IMR-90 (cell line): ENCODE measurements around the gene PAX1. TPM values are rescaled to one million over a fixed set of nuclear protein-coding genes. Genes with fewer than 3 reads are reported as not detected.

Source experiments
- ATAC-seq: fragments of 200-7000 bp; cut with Tn5 transposase; 2 replicates; pipeline ENCODE4 v1.9.1; 2020; ENCODE audit warnings: low read depth, mild to moderate bottlenecking, moderate library complexity
- BruUV-seq: library from RNA; stranded (reverse); fragments of 400-500 nt; replicated peaks from 2 replicates; lab custom pipeline; 2021; lab: Mats Ljungman, UMichigan
- CTCF ChIA-PET: fragments of 300-600 bp; formaldehyde crosslinking; extraction: SDS; loops from one replicate; lab custom pipeline; 2021; ENCODE audit warnings: antibody characterized with exemption; lab: Yijun Ruan, JAX
- POLR2A ChIA-PET: fragments of 300-600 bp; sonication (Branson Sonifier 250); formaldehyde crosslinking; loops from one replicate; lab custom pipeline; 2022; ENCODE audit warnings: antibody characterized with exemption; ENCODE audit not compliant: unreplicated experiment; lab: Charles Lee
- DNase-seq: peaks from one replicate; pipeline ENCODE4 v3.0.0; 2013
- H2AFZ ChIP-seq: replicated peaks from 2 replicates; pipeline ENCODE3; 2013; ENCODE audit warnings: low read length, mild to moderate bottlenecking; ENCODE audit not compliant: poor library complexity
- H2AK5ac ChIP-seq: 2 replicates; pipeline ENCODE4 v1.6.1; 2013; ENCODE audit warnings: low read depth, low read length, inconsistent platforms
- H2AK9ac ChIP-seq: replicated peaks from 2 replicates; pipeline ENCODE3; 2013; ENCODE audit warnings: mild to moderate bottlenecking, low read depth, low read length, moderate library complexity; ENCODE audit not compliant: poor library complexity
- H2BK120ac ChIP-seq: 2 replicates; pipeline ENCODE4 v1.6.1; 2013; ENCODE audit warnings: low read depth, low read length, inconsistent platforms
- H2BK15ac ChIP-seq: 3 replicates; pipeline ENCODE4 v1.6.1; 2013; ENCODE audit warnings: low read depth, low read length, inconsistent platforms
- H2BK20ac ChIP-seq: 2 replicates; pipeline ENCODE4 v1.6.1; 2013; ENCODE audit warnings: low read depth, mild to moderate bottlenecking, inconsistent platforms, low read length, moderate library complexity
- H2BK5ac ChIP-seq: 2 replicates; pipeline ENCODE4 v1.6.1; 2013; ENCODE audit warnings: mild to moderate bottlenecking, low read depth, low read length, inconsistent platforms; ENCODE audit not compliant: poor library complexity, severe bottlenecking
- H3K14ac ChIP-seq: replicated peaks from 2 replicates; pipeline ENCODE4 v1.6.1; 2013; ENCODE audit warnings: low read depth, low read length, inconsistent platforms
- H3K18ac ChIP-seq: 2 replicates; pipeline ENCODE4 v1.6.1; 2013; ENCODE audit warnings: low read depth, low read length, control low read depth
- H3K23ac ChIP-seq: 2 replicates; pipeline ENCODE4 v1.6.1; 2013; ENCODE audit warnings: low read depth, low read length, inconsistent platforms
- H3K27ac ChIP-seq: 2 replicates; pipeline ENCODE4 v1.5.1; 2013; ENCODE audit warnings: mild to moderate bottlenecking, control low read depth, low read length; ENCODE audit not compliant: insufficient read depth
- H3K27me3 ChIP-seq: 2 replicates; pipeline ENCODE4 v1.6.1; 2013; ENCODE audit warnings: low read length; ENCODE audit not compliant: control insufficient read depth, insufficient read depth
- H3K36me3 ChIP-seq: 2 replicates; pipeline ENCODE4 v1.6.1; 2013; ENCODE audit warnings: low read length, mixed read lengths; ENCODE audit not compliant: control insufficient read depth, insufficient read depth
- H3K4ac ChIP-seq: 2 replicates; pipeline ENCODE4 v1.6.1; 2013; ENCODE audit warnings: low read depth, low read length, inconsistent platforms
- H3K4me1 ChIP-seq: 2 replicates; pipeline ENCODE4 v1.6.1; 2013; ENCODE audit warnings: low read length, mixed read lengths; ENCODE audit not compliant: control insufficient read depth, insufficient read depth
- H3K4me2 ChIP-seq: 2 replicates; pipeline ENCODE4 v1.6.1; 2013; ENCODE audit warnings: low read depth, mild to moderate bottlenecking, control low read depth, low read length, moderate library complexity
- H3K4me3 ChIP-seq: 2 replicates; pipeline ENCODE4 v1.5.1; 2013; ENCODE audit warnings: low read depth, mild to moderate bottlenecking, control low read depth, low read length, moderate library complexity; ENCODE audit not compliant: insufficient read depth
- H3K56ac ChIP-seq: 2 replicates; pipeline ENCODE4 v1.6.1; 2013; ENCODE audit warnings: low read length, inconsistent platforms; ENCODE audit not compliant: insufficient read depth; ENCODE audit errors: extremely low read depth
- H3K79me1 ChIP-seq, 2 experiments: 2 replicates each; pipeline ENCODE4 v1.6.1; 2013; ENCODE audit warnings: low read length in 2 of 2, inconsistent platforms in 1 of 2, low read depth in 1 of 2
- H3K9ac ChIP-seq: 2 replicates; pipeline ENCODE4 v1.6.1; 2013; ENCODE audit warnings: low read depth, low read length, control low read depth
- H3K9me1 ChIP-seq: 2 replicates; pipeline ENCODE4 v1.6.1; 2013; ENCODE audit warnings: low read length, inconsistent platforms; ENCODE audit not compliant: insufficient read depth
- H3K9me3 ChIP-seq: 2 replicates; pipeline ENCODE4 v1.6.1; 2013; ENCODE audit warnings: low read length; ENCODE audit not compliant: control insufficient read depth, insufficient read depth
- H4K20me1 ChIP-seq: 2 replicates; pipeline ENCODE4 v1.6.1; 2013; ENCODE audit warnings: low read length, inconsistent platforms; ENCODE audit not compliant: insufficient read depth
- H4K5ac ChIP-seq: 2 replicates; pipeline ENCODE4 v1.6.1; 2013; ENCODE audit warnings: mild to moderate bottlenecking, low read depth, low read length, control low read depth
- H4K8ac ChIP-seq, 2 experiments: 2 replicates each; pipeline ENCODE4 v1.6.1; 2013; ENCODE audit warnings: low read depth in 2 of 2, low read length in 2 of 2, control low read depth in 1 of 2, inconsistent platforms in 1 of 2
- H4K91ac ChIP-seq: 2 replicates; pipeline ENCODE4 v1.6.1; 2013; ENCODE audit warnings: low read depth, low read length, inconsistent platforms; ENCODE audit not compliant: insufficient read depth
- BHLHE40 ChIP-seq: fragments of 150-350 bp; IDR thresholded peaks from 2 replicates; pipeline ENCODE4 v1.6.1; 2016; ENCODE audit warnings: mild to moderate bottlenecking, low read depth, low read length
- CEBPB ChIP-seq: IDR thresholded peaks from 2 replicates; pipeline ENCODE4 v1.6.1; 2012; ENCODE audit warnings: low read depth, low read length, improper control_type of control experiment
- CHD1 ChIP-seq: IDR thresholded peaks from 2 replicates; pipeline ENCODE4 v1.6.1; 2012; ENCODE audit warnings: low read depth, low read length, improper control_type of control experiment
- MAZ ChIP-seq: IDR thresholded peaks from 2 replicates; pipeline ENCODE4 v1.6.1; 2012; ENCODE audit warnings: low read depth, mild to moderate bottlenecking, low read length, improper control_type of control experiment, moderate library complexity, borderline replicate concordance
- RCOR1 ChIP-seq: IDR thresholded peaks from 2 replicates; pipeline ENCODE4 v1.6.1; 2012; ENCODE audit warnings: mild to moderate bottlenecking, low read length, improper control_type of control experiment; ENCODE audit not compliant: insufficient replicate concordance
- RFX5 ChIP-seq: IDR thresholded peaks from 2 replicates; pipeline ENCODE4 v1.8.0; 2012; ENCODE audit warnings: low read depth, mild to moderate bottlenecking, low read length, moderate library complexity
- WGBS, 2 experiments: methylation state at CpG; one replicate each; pipeline versions ENCODE4 v1.1.5 to v1.1.7; 2013; ENCODE audit warnings: missing lambda C conversion rate in 2 of 2; ENCODE audit not compliant: insufficient read length in 1 of 2; ENCODE audit errors: extremely low coverage in 2 of 2; 5-methylcytosine and 5-hydroxymethylcytosine counted together
- dilution Hi-C: fragments of 300-500 bp; cut with HindIII; formaldehyde crosslinking; loops from one replicate; pipeline ENCODE4 v1.14.3; 2018; ENCODE audit warnings: low sequenced_read_pairs; ENCODE audit not compliant: unreplicated experiment
- in situ Hi-C: fragments of 300-500 bp; cut with MboI; formaldehyde crosslinking; loops from 3 replicates; pipeline ENCODE4 v1.14.3; 2019; ENCODE audit warnings: low sequenced_read_pairs, inconsistent platforms, mixed read lengths
- intact Hi-C: fragments of 100-400 bp; cut with micrococcal nuclease; formaldehyde crosslinking; loops from 2 replicates; pipeline ENCODE4 v1.10.0; 2022
- polyA plus RNA-seq, 3 experiments: library from polyadenylated mRNA; depleted of rRNA; stranded (reverse); fragments of >200 nt; gene quantifications; 2 replicates each; pipeline ENCODE4 v1.2.3, GENCODE V29; 2012; ENCODE audit warnings: low replicate concordance in 1 of 3
- total RNA-seq: library from RNA; depleted of rRNA; stranded (reverse); fragments of >200 nt; gene quantifications from 2 replicates; pipeline ENCODE4 v1.2.3, GENCODE V29; 2012

PAX1 gene
- total and polyA plus RNA-seq, 2 of the 4 experiments (the other 2 are of a cell fraction) = not detected

- no peak overlapping the region for H3K9ac ChIP-seq
- H3K4me2 ChIP-seq = no peak overlapping the region
- no peak overlapping the region for H3K4me3 ChIP-seq
- H3K4ac ChIP-seq = no peak overlapping the region
- ChIA-PET POLR2A (no interaction called here), CTCF (no interaction called here)
- no peak overlapping the region for H3K56ac ChIP-seq
- DNase-seq (no peak), ATAC-seq (no peak)
- no peak overlapping the region for H3K27ac ChIP-seq
- H3K23ac ChIP-seq = no peak overlapping the region
- no peaks in the 10 kb centered on the region for H3K27me3 ChIP-seq
- no peaks in the 10 kb centered on the region for H3K4me1 ChIP-seq
- no peak overlapping the region for H4K5ac ChIP-seq
- intact Hi-C loops = no loop called here
- no peak overlapping the region for H4K91ac ChIP-seq
- no peak overlapping the region for H2BK120ac ChIP-seq
- TF ChIP-seq RCOR1 (no peak), BHLHE40 (no peak), CHD1 (no peak), MAZ (no peak), RFX5 (no peak), CEBPB (no peak)
- H3K79me1 ChIP-seq = no peaks in the 10 kb centered on the region
- no peak overlapping the region for H4K8ac ChIP-seq
- dilution Hi-C loops = no loop called here
- H3K36me3 ChIP-seq = no peaks in the 10 kb centered on the region
- H2BK20ac ChIP-seq = no peak overlapping the region
- 80% methylated on average over 2 of the region's 11 CpGs; no CpG with 5 or more reads in 1 of the 2 experiments for WGBS, 2 experiments
- H3K18ac ChIP-seq = no peak overlapping the region
- no peak overlapping the region for H2BK15ac ChIP-seq
- no peak overlapping the region for H2AK9ac ChIP-seq
- H3K14ac ChIP-seq = no peak overlapping the region
- H4K20me1 ChIP-seq = no peaks in the 10 kb centered on the region
- in situ Hi-C loops = no loop called here
- H2BK5ac ChIP-seq = no peak overlapping the region
- H2AK5ac ChIP-seq = no peak overlapping the region
- H3K9me1 ChIP-seq = no peaks in the 10 kb centered on the region
- no peak overlapping the region for H2AFZ ChIP-seq
- BruUV-seq = no TSS peak
- peaks cover 28% of the 10 kb centered on the region for H3K9me3 ChIP-seq
Measured at GRCh38 chr20:21665687-21666446, 39.6 kb upstream of the PAX1 start.
